Measurements from ENCODE around the gene SSPN.

The SSPN gene

DNA sequence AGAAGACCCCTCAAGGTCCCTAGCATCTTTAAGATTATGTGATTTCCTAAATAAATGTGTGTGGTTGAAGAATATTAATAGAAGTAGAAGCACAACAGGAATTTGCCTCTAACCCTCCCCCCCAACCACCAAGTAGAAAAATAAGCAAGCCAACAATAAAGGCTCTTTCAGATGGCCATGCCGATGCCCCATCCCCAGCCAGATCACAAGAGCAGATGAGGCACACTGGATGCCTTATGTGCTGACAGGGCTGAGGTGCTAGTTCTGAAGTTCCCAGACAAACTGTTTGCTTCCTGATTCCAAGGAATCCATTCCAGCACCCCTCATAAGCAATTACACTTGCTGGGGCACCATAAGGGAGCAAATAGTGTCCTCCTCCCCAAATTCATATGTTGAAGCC, 90.0 kb downstream of the SSPN start:
- DNase-seq (ENCODE audit: low spot score): no peak

- DNase-seq (ENCODE audit: low spot score): no peak
Measured at GRCh38 chr12:26286186-26286585, 90.8 kb downstream of the SSPN start.

GRCh38 chr12:26287671-26288381, 92.5 kb downstream of the SSPN start:
- DNase-seq (ENCODE audit: low spot score): no peak

- DNase-seq (ENCODE audit: low spot score): no peak
Measured at GRCh38 chr12:26290565-26290964, 95.2 kb downstream of the SSPN start.

- no peak for DNase-seq (ENCODE audit: low spot score)
Measured at GRCh38 chr12:26292596-26292995, 97.2 kb downstream of the SSPN start.

- DNase-seq (ENCODE audit: low spot score): no peak
Measured at GRCh38 chr12:26293612-26294011, 98.2 kb downstream of the SSPN start.

DNA sequence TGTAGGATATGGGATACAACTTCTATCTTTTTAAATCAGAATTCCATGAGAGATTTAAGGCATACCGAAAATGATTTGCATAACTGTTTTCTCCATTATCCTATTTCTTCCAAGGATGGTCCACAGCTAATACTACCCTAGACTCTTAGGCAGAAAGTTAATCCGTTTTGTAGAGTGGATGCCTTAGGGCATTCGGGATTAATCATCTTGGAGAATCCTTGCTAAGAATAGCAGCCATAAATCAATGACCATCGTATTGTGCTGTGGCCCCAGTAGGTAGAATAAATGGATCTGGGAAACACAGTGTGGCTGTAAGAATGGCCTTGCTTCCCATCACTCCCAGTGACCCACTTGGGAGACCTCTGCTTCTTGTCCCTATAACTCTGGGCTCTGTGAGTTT, 99.6 kb downstream of the SSPN start:
- no peak for DNase-seq (ENCODE audit: low spot score)

- DNase-seq (ENCODE audit: low spot score): no peak
Measured at GRCh38 chr12:26297396-26298070, 102.2 kb downstream of the SSPN start.

DNA sequence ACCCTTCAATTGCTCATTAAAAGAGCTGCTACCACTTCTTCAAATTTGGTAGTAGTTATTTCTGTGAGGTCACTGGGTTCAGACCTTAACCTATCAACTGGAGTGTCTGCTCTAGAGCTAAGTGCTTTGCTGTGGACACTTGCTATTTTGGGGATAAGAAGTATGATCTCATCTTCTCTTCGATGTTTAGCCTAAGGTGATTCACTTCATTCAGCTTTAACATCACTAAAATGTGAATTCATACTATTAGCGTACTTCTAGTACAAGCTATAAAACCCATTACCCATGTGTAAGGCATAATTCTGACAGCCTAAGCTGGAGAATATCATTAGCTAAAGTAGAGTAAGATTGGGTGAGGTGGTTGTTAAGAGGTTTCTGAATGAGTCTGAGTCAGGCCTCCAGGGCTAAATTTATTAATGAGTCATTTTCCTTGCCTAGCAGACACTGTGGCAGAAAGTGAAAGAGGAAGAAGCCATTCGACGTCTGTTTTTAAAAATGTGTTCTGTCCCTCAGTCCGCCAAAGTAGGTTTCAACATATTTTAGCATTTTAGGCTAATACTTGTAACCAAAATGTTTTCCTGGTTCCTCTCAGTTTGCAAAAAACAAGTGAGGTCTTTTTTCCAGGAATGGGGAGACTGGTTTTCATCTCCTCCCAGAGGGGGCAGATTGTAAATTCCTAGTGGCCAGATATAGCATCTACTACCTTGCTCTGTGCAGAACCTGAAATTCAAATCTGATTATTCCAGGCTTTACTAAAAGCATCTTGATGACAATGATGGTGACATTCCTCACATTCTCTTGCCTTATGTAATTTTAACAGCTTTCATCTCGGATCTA, 103.6 kb downstream of the SSPN start:
- peak; percentile 91 for DNase-seq (ENCODE audit: low spot score)

- DNase-seq (ENCODE audit: low spot score): no peak
Measured at GRCh38 chr12:26299751-26300150, 104.4 kb downstream of the SSPN start.

Measured in RKO (cell line).